Sciatic nerve (tissue), 2 donors: ENCODE data around the gene MAP3K5. TPM values are rescaled to one million over a fixed set of nuclear protein-coding genes. Genes with fewer than 3 reads are reported as not detected.

Experiments
- ATAC-seq: fragments of 200-7000 bp; cut with Tn5 transposase; one replicate; pipeline ENCODE4 v1.9.1; 2020; ENCODE audit warnings: mild to moderate bottlenecking, moderate library complexity
- DNase-seq: peaks from one replicate; pipeline ENCODE4 v3.0.0-alpha.2; 2020; ENCODE audit warnings: low spot score
- intact Hi-C: fragments of 100-400 bp; cut with DNase I; formaldehyde crosslinking; loops from one replicate; pipeline ENCODE4 v1.14.2; 2022
- total RNA-seq: library from RNA; stranded (reverse); fragmentation: NEBNext Ultra II Directional; extraction: Animal tissue kit (Norgen Biotek cat#: 25700); gene quantifications from one replicate; pipeline ENCODE4 v1.2.1, GENCODE V29; 2021
- donor health status: DM: no; HTN: no; CAD: no.
- donor health status: DM: no; HTN: no; CAD: no.

MAP3K5 gene
- total RNA-seq, 1 donor from 2014 or later: 18.9 TPM

GRCh38 chr6:136669299-136669699, 123.0 kb downstream of the MAP3K5 start:
- ATAC-seq: peak; percentile 86
- no peak for DNase-seq
- intact Hi-C loops: no loop called here

DNA sequence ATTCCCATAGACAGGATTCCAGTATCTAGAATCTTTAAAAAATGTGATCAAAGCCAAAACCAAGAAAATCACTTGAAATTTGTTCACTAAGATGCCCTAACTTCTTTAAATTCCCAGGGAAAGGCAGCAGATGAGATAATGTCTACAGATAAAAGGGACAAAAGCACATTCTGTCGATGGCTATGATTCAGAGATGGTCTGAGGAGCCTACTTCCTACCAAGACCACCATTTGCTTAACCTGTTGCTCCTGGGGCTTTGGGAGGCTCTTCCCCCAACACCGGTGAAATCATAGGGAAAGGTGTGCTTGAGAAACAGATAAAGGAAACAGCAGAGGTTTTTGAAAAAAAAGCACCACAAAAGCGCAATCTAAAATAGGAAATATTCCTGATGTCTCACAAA, 123.7 kb downstream of the MAP3K5 start:
- ATAC-seq (no peak), DNase-seq (no peak)
- intact Hi-C loops: no loop called here

GRCh38 chr6:136666041-136666440, 126.2 kb downstream of the MAP3K5 start:
- intact Hi-C loops: no loop called here
- no peak for ATAC-seq
- no peak for DNase-seq

DNA sequence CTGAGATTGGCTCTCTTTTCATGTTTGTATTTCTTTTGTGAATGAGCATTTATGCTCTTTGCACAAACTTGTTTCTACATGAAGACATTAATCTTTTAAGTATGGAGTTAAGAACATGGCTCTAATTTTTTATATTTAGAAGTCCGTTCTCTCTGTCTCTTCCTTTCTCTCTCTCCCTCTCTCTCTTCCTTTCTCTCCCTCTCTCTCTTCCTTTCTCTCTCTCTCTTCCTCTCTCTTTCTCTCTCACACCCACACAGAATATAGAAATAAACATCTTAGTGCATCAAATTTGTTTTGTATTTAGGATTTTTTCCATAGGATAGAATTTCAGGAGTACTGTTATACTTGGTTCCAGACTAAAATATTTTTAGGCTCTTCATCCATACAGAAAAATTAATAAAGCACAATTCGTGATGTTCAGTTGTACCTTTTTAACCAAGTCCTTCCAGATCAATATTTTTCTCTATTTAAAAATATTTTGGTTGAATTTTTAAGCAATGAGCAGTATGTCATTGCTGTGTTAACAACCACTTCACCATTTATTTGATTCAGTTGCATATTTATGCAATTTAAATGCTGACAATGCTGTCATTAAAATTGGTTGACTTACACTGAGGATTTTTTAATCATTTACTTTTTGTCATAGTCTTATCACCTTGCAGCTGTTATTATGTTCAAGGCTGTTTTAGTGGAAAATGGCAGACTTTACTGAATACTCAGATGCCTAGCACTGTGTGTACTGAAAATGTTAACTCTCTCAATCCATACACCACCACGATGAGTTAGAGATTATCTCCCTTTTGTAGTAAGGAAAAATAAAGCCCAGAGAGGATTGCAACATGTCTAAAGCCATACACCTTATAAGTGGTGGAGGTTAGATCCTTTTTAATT, 129.7 kb downstream of the MAP3K5 start:
- intact Hi-C loops: no loop called here
- DNase-seq (no peak), ATAC-seq (no peak)

DNA sequence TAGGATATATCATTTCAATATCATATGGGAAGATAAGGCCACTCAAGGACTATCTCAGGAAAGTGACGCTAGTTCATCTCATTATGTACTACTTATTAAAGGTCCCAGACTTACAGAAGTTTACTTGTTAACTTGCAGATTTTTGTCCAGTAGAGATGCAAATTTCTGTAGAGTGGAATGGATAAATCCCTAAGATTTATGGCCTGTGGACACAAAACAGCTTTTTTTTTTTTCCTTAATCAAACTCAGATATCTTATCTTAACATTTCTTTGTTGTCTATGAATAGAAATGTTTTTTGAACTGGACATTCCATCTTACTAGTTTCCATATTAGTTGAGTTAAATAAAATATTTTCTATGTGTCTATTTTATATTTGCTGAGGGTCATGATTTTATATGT, 131.6 kb downstream of the MAP3K5 start:
- no peak for ATAC-seq
- no peak for DNase-seq
- intact Hi-C loops: no loop called here

- no peak for ATAC-seq
- intact Hi-C loops: no loop called here
- no peak for DNase-seq
Observed at GRCh38 chr6:136659991-136660499, 132.2 kb downstream of the MAP3K5 start.

- intact Hi-C loops: no loop called here
- ATAC-seq (no peak), DNase-seq (no peak)
Observed at GRCh38 chr6:136658711-136659110, 133.6 kb downstream of the MAP3K5 start.

- ATAC-seq (no peak), DNase-seq (no peak)
- intact Hi-C loops: no loop called here
Observed at GRCh38 chr6:136657666-136658065, 134.6 kb downstream of the MAP3K5 start.

DNA sequence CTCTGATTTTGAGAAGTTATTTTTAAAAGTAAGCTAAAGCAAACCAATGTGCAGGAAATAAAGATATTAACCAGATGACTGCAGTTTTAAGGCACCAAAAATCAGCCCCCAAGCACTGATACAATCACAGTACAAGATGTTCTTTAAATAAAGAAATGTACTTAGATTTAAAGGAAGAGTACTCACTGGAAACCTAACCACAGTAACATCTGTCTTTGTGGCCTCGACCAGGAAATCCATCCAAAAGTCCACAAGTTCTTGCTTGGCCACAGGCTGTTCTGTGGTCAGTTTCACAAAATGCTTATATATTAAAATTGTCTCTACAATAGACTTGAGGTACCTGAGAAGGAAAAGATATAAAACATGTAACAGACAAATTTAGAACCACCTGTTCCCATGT, 136.2 kb downstream of the MAP3K5 start:
- intact Hi-C loops: no loop called here
- ATAC-seq (no peak), DNase-seq (no peak)

- DNase-seq (no peak), ATAC-seq (no peak)
- intact Hi-C loops: no loop called here
Observed at GRCh38 chr6:136655239-136656014, 136.8 kb downstream of the MAP3K5 start.

DNA sequence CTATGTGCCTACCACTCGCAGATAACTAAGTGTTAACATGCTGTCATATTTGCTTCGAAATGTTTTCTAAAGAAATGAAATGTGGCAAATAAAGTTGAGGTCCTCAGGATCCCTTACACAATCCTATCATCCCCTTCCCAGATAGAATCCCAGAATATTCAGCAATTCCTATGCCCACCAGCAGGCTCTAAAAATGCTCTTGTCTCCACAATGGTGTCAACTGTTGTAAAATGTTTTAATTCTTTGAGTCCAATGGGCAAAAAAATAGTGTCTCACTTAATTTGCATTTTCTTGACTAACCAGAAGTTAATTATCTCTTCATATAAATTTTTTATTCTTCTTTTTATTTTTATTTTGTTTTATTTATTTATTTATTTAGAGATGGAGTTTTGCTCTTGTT, 138.2 kb downstream of the MAP3K5 start:
- intact Hi-C loops: no loop called here
- ATAC-seq (no peak), DNase-seq (no peak)

DNA sequence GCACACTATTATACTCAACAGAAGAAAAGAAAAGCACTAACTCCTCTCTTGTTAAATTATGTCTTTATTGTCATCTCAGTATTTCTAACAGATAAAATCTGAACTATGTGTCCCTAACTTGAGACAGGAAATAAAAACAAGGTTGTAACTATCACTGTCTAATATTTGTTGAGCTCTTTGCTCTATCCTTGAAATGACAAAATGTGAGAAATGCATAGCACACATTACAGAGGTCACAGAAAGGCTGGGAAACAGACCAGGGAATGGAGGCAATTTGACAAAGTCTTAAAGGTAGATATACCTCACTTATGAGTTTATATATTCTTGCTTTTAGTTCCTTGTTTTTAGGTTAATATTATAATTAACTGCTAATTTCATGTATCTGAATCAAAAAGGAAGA, 139.6 kb downstream of the MAP3K5 start:
- ATAC-seq (no peak), DNase-seq (no peak)
- intact Hi-C loops: no loop called here

GRCh38 chr6:136651982-136652381, 140.3 kb downstream of the MAP3K5 start:
- DNase-seq (no peak), ATAC-seq (no peak)
- intact Hi-C loops: no loop called here

DNA sequence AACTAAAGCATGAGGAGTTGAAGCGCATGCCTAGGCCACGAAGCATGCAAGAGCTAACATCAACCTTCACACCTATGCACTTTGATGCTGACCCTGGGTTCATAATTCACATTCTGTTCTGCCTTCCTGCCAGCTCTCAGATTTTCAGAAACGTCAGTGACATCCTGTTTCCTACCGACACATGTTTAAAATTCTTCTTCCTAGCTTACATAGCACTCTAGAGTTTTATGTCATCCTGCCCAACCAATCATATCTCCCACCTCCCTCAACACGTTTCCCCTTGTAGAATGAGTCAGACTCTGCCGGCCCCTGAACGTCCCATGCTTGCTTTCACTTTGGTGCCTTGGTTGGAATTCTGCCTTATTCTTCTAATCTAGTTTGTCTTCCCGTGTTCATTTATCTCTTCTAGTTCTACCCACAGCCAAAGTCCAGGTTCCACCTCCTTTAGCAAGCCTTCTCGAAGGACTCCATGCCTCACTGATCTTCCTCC, 144.9 kb downstream of the MAP3K5 start:
- ATAC-seq (no peak), DNase-seq (no peak)
- intact Hi-C loops: loop anchor here (10.0 kb wide), 1 partner anchor 147 kb away; the partner anchor contains the start of gene MAP3K5

DNA sequence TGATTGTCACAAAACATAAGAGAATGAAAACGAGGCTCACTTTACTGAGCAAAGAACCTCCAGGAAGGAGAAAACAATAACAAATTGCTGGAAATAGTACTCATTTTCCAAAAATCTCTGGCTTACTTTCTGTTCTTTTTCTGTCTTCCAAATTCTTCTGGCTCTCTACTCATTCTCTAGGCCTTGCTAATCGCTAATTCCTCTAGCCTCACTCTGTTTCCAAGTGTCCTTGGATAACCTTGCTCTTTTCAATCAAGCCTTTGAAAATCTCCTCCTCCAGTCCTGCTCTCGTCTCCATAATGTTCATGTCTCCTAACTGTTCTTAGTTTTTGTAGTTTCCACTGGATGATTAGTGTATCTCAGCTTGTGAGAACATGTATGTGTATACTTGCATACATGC, 145.9 kb downstream of the MAP3K5 start:
- no peak for DNase-seq
- intact Hi-C loops: loop anchor here (10.0 kb wide), 1 partner anchor 148 kb away; the partner anchor contains the start of gene MAP3K5
- ATAC-seq: peak; percentile 72

DNA sequence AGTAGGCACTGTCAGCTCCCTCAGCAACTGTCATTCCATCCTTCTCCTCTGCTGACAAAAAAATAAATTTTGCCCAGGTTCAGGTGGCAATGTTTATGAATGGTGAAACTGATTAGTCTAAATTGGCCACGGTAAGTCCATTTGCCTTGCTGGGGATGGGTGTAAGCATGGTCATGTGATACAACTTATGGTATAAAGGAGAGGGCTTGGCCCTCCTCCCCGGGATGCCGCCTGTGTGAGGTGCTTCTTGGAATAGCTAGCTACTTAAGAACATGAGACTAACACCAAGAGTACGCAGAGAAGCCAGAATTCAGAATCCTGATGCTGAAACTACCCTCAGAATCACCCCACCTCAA, 147.7 kb downstream of the MAP3K5 start:
- intact Hi-C loops: loop anchor here (10.0 kb wide), 1 partner anchor 150 kb away; the partner anchor contains the start of gene MAP3K5
- DNase-seq (no peak), ATAC-seq (peak; percentile 3)

GRCh38 chr6:136643850-136644596, 148.3 kb downstream of the MAP3K5 start:
- ATAC-seq (peak; percentile 95), DNase-seq (peak; percentile 97)
- intact Hi-C loops: loop anchor here (10.0 kb wide), 1 partner anchor 151 kb away; the partner anchor contains the start of gene MAP3K5

GRCh38 chr6:136641873-136642465, 150.3 kb downstream of the MAP3K5 start:
- ATAC-seq: no peak
- no peak for DNase-seq
- intact Hi-C loops: loop anchor here (10.0 kb wide), 1 partner anchor 153 kb away; the partner anchor contains the start of gene MAP3K5
